Measurements from ENCODE around the gene BMPR1A.
"Not testable (repeated sequence)": the region's sequence is repeated elsewhere in the genome, so short reads cannot be mapped to it uniquely, and the experiment has no call there.

BMPR1A gene

GRCh38 chr10:86898511-86898910, 142.1 kb downstream of the BMPR1A start:
- no peak for DNase-seq

GRCh38 chr10:86899132-86899531, 142.7 kb downstream of the BMPR1A start:
- no peak for DNase-seq

GRCh38 chr10:86899670-86900276, 143.4 kb downstream of the BMPR1A start:
- peak; percentile 72 to 83 for DNase-seq

- DNase-seq: no peak
Measured at GRCh38 chr10:86900955-86901354, 144.5 kb downstream of the BMPR1A start.

- DNase-seq: no peak
Measured at GRCh38 chr10:86904600-86904999, 148.2 kb downstream of the BMPR1A start.

GRCh38 chr10:86905429-86905828, 149.0 kb downstream of the BMPR1A start:
- DNase-seq: no peak

GRCh38 chr10:86914734-86915133, 158.3 kb downstream of the BMPR1A start:
- DNase-seq: no peak

- no peak for DNase-seq
Measured at GRCh38 chr10:86918022-86918471, 161.6 kb downstream of the BMPR1A start.

GRCh38 chr10:86922553-86922961, 166.1 kb downstream of the BMPR1A start:
- DNase-seq: no peak

- no peak for DNase-seq
Measured at GRCh38 chr10:86929468-86930380, 173.3 kb downstream of the BMPR1A start.

- DNase-seq: no peak
Measured at GRCh38 chr10:86931872-86932271, 175.5 kb downstream of the BMPR1A start.

GRCh38 chr10:86932674-86933073, 176.3 kb downstream of the BMPR1A start:
- DNase-seq: no peak

- not testable (repeated sequence) for DNase-seq
Measured at GRCh38 chr10:86934162-86934711, 177.8 kb downstream of the BMPR1A start.

GRCh38 chr10:86936661-86937501, 180.5 kb downstream of the BMPR1A start:
- DNase-seq: no peak

- no peak for DNase-seq
Measured at GRCh38 chr10:86937502-86938154, 181.2 kb downstream of the BMPR1A start.

- DNase-seq: no peak
Measured at GRCh38 chr10:86938260-86938659, 181.8 kb downstream of the BMPR1A start.

GRCh38 chr10:86940076-86940475, 183.7 kb downstream of the BMPR1A start:
- DNase-seq: not testable (repeated sequence)

GRCh38 chr10:86940677-86941076, 184.3 kb downstream of the BMPR1A start:
- DNase-seq: no peak

- DNase-seq: no peak
Measured at GRCh38 chr10:86941426-86941825, 185.0 kb downstream of the BMPR1A start.

GRCh38 chr10:86941991-86942421, 185.6 kb downstream of the BMPR1A start:
- no peak for DNase-seq

- DNase-seq: no peak
Measured at GRCh38 chr10:86942441-86943315, 186.3 kb downstream of the BMPR1A start.

Measured in Kasumi-1 (cell line).